ENCODE results near the gene NAA16.

The NAA16 gene

GRCh38 chr13:41402691-41403511, 91.8 kb downstream of the NAA16 start:
- Histone ChIP-seq H3F3A (ENCODE audit: low read depth) (no peaks in the 10 kb centered on the region), H4K20me1 (ENCODE audit: insufficient read depth, low read length, poor library complexity, severe bottlenecking) (no peaks in the 10 kb centered on the region), H3K36me3 (ENCODE audit: insufficient read depth, low read length) (no peaks in the 10 kb centered on the region), H3K9me3 (ENCODE audit: insufficient read depth, low read depth, low read length) (no peaks in the 10 kb centered on the region), H3K79me2 (ENCODE audit: insufficient read depth, low read length) (no peaks in the 10 kb centered on the region), H3K9ac (ENCODE audit: low read depth, low read length, poor library complexity, severe bottlenecking) (no peak overlapping the region), H3K4me2 (ENCODE audit: low read depth, low read length, poor library complexity, severe bottlenecking) (no peak overlapping the region), H2AFZ (ENCODE audit: low read length) (no peak overlapping the region), H3K4me3 (ENCODE audit: low read length, poor library complexity, severe bottlenecking) (no peak overlapping the region), H3K27me3 (ENCODE audit: insufficient read depth, low read length, poor library complexity, severe bottlenecking) (no peaks in the 10 kb centered on the region), H3K4me1 (ENCODE audit: insufficient read depth, low read length, poor library complexity, severe bottlenecking) (no peaks in the 10 kb centered on the region), H3K9me2 (replicated peaks; ENCODE audit: low read depth, low read length) (no peaks in the 10 kb centered on the region)
- TF ChIP-seq CTCF (conservative IDR thresholded peaks at IDR 0.05; ENCODE audit: low read length) = no peak
- TF ChIP-seq EZH2phosphoT487 (IDR thresholded peaks at IDR 0.05; ENCODE audit: borderline replicate concordance) = no peak

- Histone ChIP-seq H4K20me1 (ENCODE audit: insufficient read depth, low read length, poor library complexity, severe bottlenecking) (no peaks in the 10 kb centered on the region), H3K9ac (ENCODE audit: low read depth, low read length, poor library complexity, severe bottlenecking) (no peak overlapping the region), H3K9me3 (ENCODE audit: insufficient read depth, low read depth, low read length) (no peaks in the 10 kb centered on the region), H3K4me2 (ENCODE audit: low read depth, low read length, poor library complexity, severe bottlenecking) (no peak overlapping the region), H3K27me3 (ENCODE audit: insufficient read depth, low read length, poor library complexity, severe bottlenecking) (no peaks in the 10 kb centered on the region), H3K79me2 (ENCODE audit: insufficient read depth, low read length) (no peaks in the 10 kb centered on the region), H3K4me1 (ENCODE audit: insufficient read depth, low read length, poor library complexity, severe bottlenecking) (no peaks in the 10 kb centered on the region), H3K9me2 (replicated peaks; ENCODE audit: low read depth, low read length) (no peaks in the 10 kb centered on the region), H3K4me3 (ENCODE audit: low read length, poor library complexity, severe bottlenecking) (no peak overlapping the region), H3F3A (ENCODE audit: low read depth) (no peaks in the 10 kb centered on the region), H3K36me3 (ENCODE audit: insufficient read depth, low read length) (no peaks in the 10 kb centered on the region), H2AFZ (ENCODE audit: low read length) (no peak overlapping the region)
- TF ChIP-seq EZH2phosphoT487 (IDR thresholded peaks at IDR 0.05; ENCODE audit: borderline replicate concordance) (no peak), CTCF (conservative IDR thresholded peaks at IDR 0.05; ENCODE audit: low read length) (no peak)
Observed at GRCh38 chr13:41403983-41404382, 92.9 kb downstream of the NAA16 start.

GRCh38 chr13:41405367-41405766, 94.3 kb downstream of the NAA16 start:
- no peak overlapping the region for H2AFZ ChIP-seq (ENCODE audit: low read length)
- H3K9me3 ChIP-seq (ENCODE audit: insufficient read depth, low read depth, low read length) = no peaks in the 10 kb centered on the region
- H4K20me1 ChIP-seq (ENCODE audit: insufficient read depth, low read length, poor library complexity, severe bottlenecking) = no peaks in the 10 kb centered on the region
- no peak overlapping the region for H3K4me2 ChIP-seq (ENCODE audit: low read depth, low read length, poor library complexity, severe bottlenecking)
- no peak overlapping the region for H3K9ac ChIP-seq (ENCODE audit: low read depth, low read length, poor library complexity, severe bottlenecking)
- H3K4me1 ChIP-seq (ENCODE audit: insufficient read depth, low read length, poor library complexity, severe bottlenecking) = no peaks in the 10 kb centered on the region
- no peaks in the 10 kb centered on the region for H3K27me3 ChIP-seq (ENCODE audit: insufficient read depth, low read length, poor library complexity, severe bottlenecking)
- no peak overlapping the region for H3K4me3 ChIP-seq (ENCODE audit: low read length, poor library complexity, severe bottlenecking)
- H3F3A ChIP-seq (ENCODE audit: low read depth) = no peaks in the 10 kb centered on the region
- no peaks in the 10 kb centered on the region for H3K79me2 ChIP-seq (ENCODE audit: insufficient read depth, low read length)
- H3K36me3 ChIP-seq (ENCODE audit: insufficient read depth, low read length) = no peaks in the 10 kb centered on the region
- TF ChIP-seq CTCF (conservative IDR thresholded peaks at IDR 0.05; ENCODE audit: low read length) (no peak), EZH2phosphoT487 (IDR thresholded peaks at IDR 0.05; ENCODE audit: borderline replicate concordance) (no peak)
- no peaks in the 10 kb centered on the region for H3K9me2 ChIP-seq (replicated peaks; ENCODE audit: low read depth, low read length)

Measured in Loucy (cell line).